ENCODE results near the gene GPR83.
"Not testable (repeated sequence)": the region's sequence is repeated elsewhere in the genome, so short reads cannot be mapped to it uniquely, and the experiment has no call there.

The GPR83 gene

GRCh38 chr11:94350850-94351563 lies 50.2 kb downstream of the GPR83 start:
- not testable (repeated sequence) for DNase-seq

GRCh38 chr11:94346311-94346710 lies 54.9 kb downstream of the GPR83 start:
- not testable (repeated sequence) for DNase-seq

GRCh38 chr11:94343495-94343894 lies 57.7 kb downstream of the GPR83 start:
- no peak for DNase-seq

DNA sequence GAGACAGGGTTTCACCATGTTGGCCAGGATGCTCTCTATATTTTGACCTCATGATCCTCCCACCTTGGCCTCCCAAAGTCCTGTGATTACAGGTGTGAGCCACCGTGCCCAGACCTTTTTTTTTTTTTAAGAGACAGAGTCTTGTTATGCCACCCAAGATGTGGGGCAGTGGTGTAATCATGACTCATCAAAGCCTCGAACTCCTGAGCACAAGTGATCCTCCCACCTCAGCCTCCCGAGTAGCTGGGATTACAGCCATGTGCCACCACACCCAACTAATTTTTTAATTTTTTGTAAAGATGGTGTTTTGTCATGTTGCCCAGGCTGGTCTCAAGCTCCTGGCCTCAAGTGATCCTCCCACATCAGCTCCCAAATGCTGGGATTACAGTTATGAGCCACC lies 59.0 kb downstream of the GPR83 start:
- no peak for DNase-seq

DNA sequence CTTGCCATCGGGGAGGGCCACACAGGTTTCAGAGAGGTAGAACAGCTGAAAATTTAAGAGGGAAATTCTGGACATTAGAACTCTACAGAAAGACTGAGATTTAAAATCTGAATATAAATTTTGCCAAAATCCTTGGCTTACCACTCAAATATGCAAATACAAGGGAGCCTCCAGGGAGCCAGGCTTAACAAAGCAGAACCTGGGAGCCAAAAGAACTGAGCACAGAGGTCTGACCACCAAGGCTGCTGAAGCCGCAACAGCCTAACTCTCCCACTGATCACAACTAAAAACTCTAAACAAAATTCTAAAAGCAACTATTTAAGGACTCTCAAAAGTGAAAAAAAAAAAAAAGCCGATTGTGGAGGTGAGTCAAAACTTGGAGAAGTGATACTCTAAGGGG lies 62.6 kb downstream of the GPR83 start:
- DNase-seq, result no peak

GRCh38 chr11:94336033-94336432 lies 65.2 kb downstream of the GPR83 start:
- no peak for DNase-seq

DNA sequence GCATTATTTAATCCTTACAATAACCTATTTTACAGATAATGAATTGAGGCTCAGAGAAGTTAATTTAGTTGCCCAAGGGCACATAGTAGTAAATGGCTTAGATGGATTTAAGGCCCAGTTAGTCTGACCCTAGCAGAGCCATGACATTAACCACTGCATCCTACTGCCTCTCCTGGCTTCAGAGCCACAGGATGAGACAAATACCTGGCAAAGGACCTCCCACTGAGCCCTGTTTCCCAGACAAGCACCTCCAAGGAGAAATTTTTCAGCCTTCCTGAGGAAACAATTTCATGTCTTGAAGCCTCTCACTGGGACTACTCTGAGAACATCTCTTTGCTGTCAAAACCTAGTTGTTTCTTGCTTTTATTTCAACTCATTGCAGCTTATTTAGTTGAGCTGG lies 68.4 kb downstream of the GPR83 start:
- no peak for DNase-seq

- DNase-seq, result no peak
Observed at GRCh38 chr11:94330789-94331188, 70.4 kb downstream of the GPR83 start.

DNA sequence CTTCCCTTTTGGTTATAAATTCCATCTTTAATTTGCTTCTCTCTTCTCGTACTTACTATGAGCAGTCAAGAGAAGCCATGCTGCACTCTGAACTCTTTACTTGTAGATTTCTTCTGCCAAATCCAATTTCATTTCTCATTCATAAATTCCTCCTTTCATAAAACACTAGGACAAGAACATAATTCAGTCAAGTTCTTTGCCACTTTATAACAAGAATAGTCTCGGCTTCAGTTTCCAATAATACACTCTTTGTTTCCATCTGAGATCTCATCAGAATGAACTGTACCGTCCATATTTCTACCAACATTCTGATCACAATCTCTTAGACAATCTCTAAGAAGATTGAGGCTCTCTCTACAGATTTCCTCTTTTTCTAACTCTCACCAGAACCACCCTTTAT lies 71.7 kb downstream of the GPR83 start:
- DNase-seq, result no peak

DNA sequence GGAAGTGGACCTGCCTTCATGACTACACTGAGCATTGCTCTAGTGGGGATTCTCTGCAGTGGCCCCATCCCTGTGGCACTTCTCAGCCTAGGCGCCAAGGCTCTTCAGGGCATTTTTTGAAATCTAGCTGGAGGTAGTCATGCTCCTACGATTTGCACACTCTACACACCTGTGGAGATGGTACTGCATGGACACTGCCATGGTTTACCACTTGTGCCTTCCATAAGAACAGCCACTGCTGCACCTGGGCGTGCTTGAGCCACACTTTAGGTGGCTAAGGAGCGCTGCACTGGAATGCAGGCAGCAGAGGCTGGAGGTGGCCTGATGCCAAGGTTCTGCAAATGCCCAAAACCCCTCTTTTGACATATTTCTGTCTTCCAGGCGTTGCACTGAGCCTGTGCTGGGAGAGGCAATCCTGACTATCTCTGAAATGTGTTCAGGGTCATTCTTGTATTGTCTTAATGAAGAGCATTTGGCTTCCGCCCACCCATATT lies 72.6 kb downstream of the GPR83 start:
- no peak for DNase-seq
